Measurements from ENCODE around the gene NPR1. TPM values are rescaled to one million over a fixed set of nuclear protein-coding genes. Genes with fewer than 3 reads are reported as not detected.
"Not testable (repeated sequence)": the region's sequence is repeated elsewhere in the genome, so short reads cannot be mapped to it uniquely, and the experiment has no call there.

NPR1 gene
- total RNA-seq, 1 donor from 2014 or later = not detected

- intact Hi-C loops (cut with micrococcal nuclease) = no loop called here
Observed at GRCh38 chr1:153649137-153649862, 29.2 kb upstream of the NPR1 start.

GRCh38 chr1:153649863-153650235 lies 28.6 kb upstream of the NPR1 start:
- intact Hi-C loops (cut with micrococcal nuclease) = no loop called here

- intact Hi-C loops (cut with micrococcal nuclease) = no loop called here
Observed at GRCh38 chr1:153651771-153652170, 26.7 kb upstream of the NPR1 start.

- intact Hi-C loops (cut with micrococcal nuclease) = no loop called here
Observed at GRCh38 chr1:153652805-153653500, 25.5 kb upstream of the NPR1 start.

- intact Hi-C loops (cut with micrococcal nuclease) = no loop called here
Observed at GRCh38 chr1:153655333-153655732, 23.2 kb upstream of the NPR1 start.

GRCh38 chr1:153658400-153659174 lies 19.9 kb upstream of the NPR1 start, which contains the start of gene SNAPIN:
SNAPIN (plus strand) TSS chr1:153658703; CDS start chr1:153658744, 41 bp downstream.
- intact Hi-C loops (cut with micrococcal nuclease) = loop anchor here (1.0 kb wide), 2 partner anchors 13 to 24 kb away; partner anchors contain the start of gene CHTOP

GRCh38 chr1:153659175-153659534 lies 19.3 kb upstream of the NPR1 start:
- intact Hi-C loops (cut with micrococcal nuclease) = no loop called here

GRCh38 chr1:153659656-153660055 lies 18.8 kb upstream of the NPR1 start:
- intact Hi-C loops (cut with micrococcal nuclease) = no loop called here

GRCh38 chr1:153661111-153661708 lies 17.3 kb upstream of the NPR1 start:
- intact Hi-C loops (cut with micrococcal nuclease) = no loop called here

GRCh38 chr1:153662269-153662668 lies 16.2 kb upstream of the NPR1 start:
- intact Hi-C loops (cut with micrococcal nuclease) = no loop called here

- intact Hi-C loops (cut with micrococcal nuclease) = no loop called here
Observed at GRCh38 chr1:153663211-153663610, 15.3 kb upstream of the NPR1 start.

- intact Hi-C loops (cut with micrococcal nuclease) = no loop called here
Observed at GRCh38 chr1:153667439-153667838, 11.0 kb upstream of the NPR1 start.

GRCh38 chr1:153668672-153669071 lies 9.8 kb upstream of the NPR1 start:
- intact Hi-C loops (cut with micrococcal nuclease) = not testable (repeated sequence)

GRCh38 chr1:153669606-153670005 lies 8.9 kb upstream of the NPR1 start:
- intact Hi-C loops (cut with micrococcal nuclease) = loop anchor here (2.0 to 10.0 kb wide), 4 partner anchors 105 to 658 kb away; partner anchors contain the start of genes ATP8B2, CREB3L4, RAB13 and SLC27A3

- intact Hi-C loops (cut with micrococcal nuclease) = loop anchor here (2.0 to 10.0 kb wide), 4 partner anchors 104 to 657 kb away; partner anchors contain the start of genes ATP8B2, CREB3L4, RAB13 and SLC27A3
Observed at GRCh38 chr1:153670257-153670858, 8.1 kb upstream of the NPR1 start.

GRCh38 chr1:153670859-153671627 lies 7.4 kb upstream of the NPR1 start, which contains the start of gene ILF2:
ILF2 (minus strand) TSS chr1:153670993; CDS start chr1:153670922, 71 bp downstream.
- intact Hi-C loops (cut with micrococcal nuclease) = loop anchor here (1.0 to 10.0 kb wide), 8 partner anchors 13 to 656 kb away; partner anchors contain the start of genes ATP8B2, CHTOP, CREB3L4 and HAX1

GRCh38 chr1:153671628-153672353 lies 6.7 kb upstream of the NPR1 start:
- intact Hi-C loops (cut with micrococcal nuclease) = loop anchor here (1.0 to 10.0 kb wide), 8 partner anchors 13 to 656 kb away; partner anchors contain the start of genes ATP8B2, CHTOP, CREB3L4 and HAX1

GRCh38 chr1:153673511-153673910 lies 5.0 kb upstream of the NPR1 start:
- intact Hi-C loops (cut with micrococcal nuclease) = loop anchor here (5.0 to 10.0 kb wide), 3 partner anchors 101 to 654 kb away; partner anchors contain the start of genes ATP8B2, CREB3L4 and SLC27A3
